Heart left ventricle (tissue), 13 donors: ENCODE measurements around the gene JPH2.

Source experiments
- CTCF ChIP-seq, 12 donors: fragments of 200-600 bp; sonication (generic) in 4 of 12; IDR thresholded peaks; one replicate each; pipeline versions ENCODE4 v1.5.0 to v1.8.0; 2018 to 2022; ENCODE audit warnings: antibody characterized with exemption in 12 of 12, mild to moderate bottlenecking in 5 of 12
- POLR2A ChIP-seq, 2 donors: fragments of 450-650 bp; IDR thresholded peaks; one replicate each; pipeline ENCODE4 v1.6.1; 2017; ENCODE audit warnings: antibody characterized with exemption in 2 of 2, mild to moderate bottlenecking in 2 of 2, moderate library complexity in 2 of 2
- donor health status: ischemic (EF 13 %, LVEDD 7.1; RV severe dilation, severe dysfunction).
- donor health status: DM: no; HTN: yes; CAD: no.
- donor health status: DM: no; HTN: no; CAD: no.
- donor health status: ischemic (EF 25% LVEDD 6.9; RV normal size, moderate dysfunction).
- donor health status: ischemic (EF 25% LVEDD 5.7; RV mildly dilated, moderate dysfunction).
- donor health status: ischemic (EF 35%, LVEDD 5.7; RV mildly dilated, moderate dysfunction).
- donor health status: nonischemic (EF 11% LVEDD 7.7; RV severe dilation, severe dysfunction).
- donor health status: DM: yes; HTN: yes; CAD: no.
- donor health status: PGD.
- donor health status: ischemic (EF 29% LVEDD 5.4; RV normal size, mild dysfunction).
- donor health status: nonischemic (EF 23%, LVEDD 6.1; RV moderate dilation, normal function).

DNA sequence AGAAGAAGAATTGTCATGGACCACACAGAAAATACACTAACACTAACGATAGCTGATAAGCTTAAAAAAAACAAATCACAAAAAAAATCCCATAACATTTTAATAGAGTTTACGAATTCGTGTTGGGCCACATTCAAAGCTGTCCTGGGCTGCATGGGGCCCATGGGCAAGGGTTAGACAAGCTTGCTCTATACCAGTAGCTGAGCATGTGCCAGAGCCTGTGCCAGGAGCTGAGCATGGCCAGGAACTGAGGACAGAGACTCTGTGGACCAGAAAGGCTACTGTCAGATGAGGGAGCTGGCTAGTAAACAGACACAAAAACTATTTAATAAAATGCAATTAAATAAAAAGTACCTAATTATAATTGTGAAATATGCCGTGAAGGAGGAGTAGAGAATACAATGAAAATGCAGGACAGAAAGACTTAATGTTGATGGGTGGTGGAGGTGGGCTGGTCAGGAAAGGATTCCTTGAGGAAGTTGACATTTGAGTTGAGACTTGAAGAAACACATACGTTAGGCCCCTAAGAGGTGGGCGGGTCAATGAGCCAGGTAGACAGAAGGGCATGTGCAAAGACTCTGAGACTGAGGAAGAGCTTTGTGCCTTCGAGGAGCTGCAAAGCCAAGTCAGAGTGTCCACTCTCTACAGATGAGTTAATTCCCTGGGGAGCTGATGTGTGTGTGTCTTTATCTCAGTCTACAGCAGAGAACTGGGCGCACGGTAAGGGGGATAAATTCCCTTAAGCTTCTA is 66.1 kb downstream of the JPH2 start:
- TF ChIP-seq POLR2A (IDR thresholded peaks at IDR 0.05): no peak
- no peak for TF ChIP-seq CTCF (IDR thresholded peaks at IDR 0.05)
